Measurements from ENCODE around the gene KRT33B.
"Not testable (repeated sequence)": the region's sequence is repeated elsewhere in the genome, so short reads cannot be mapped to it uniquely, and the experiment has no call there.

The KRT33B gene

DNA sequence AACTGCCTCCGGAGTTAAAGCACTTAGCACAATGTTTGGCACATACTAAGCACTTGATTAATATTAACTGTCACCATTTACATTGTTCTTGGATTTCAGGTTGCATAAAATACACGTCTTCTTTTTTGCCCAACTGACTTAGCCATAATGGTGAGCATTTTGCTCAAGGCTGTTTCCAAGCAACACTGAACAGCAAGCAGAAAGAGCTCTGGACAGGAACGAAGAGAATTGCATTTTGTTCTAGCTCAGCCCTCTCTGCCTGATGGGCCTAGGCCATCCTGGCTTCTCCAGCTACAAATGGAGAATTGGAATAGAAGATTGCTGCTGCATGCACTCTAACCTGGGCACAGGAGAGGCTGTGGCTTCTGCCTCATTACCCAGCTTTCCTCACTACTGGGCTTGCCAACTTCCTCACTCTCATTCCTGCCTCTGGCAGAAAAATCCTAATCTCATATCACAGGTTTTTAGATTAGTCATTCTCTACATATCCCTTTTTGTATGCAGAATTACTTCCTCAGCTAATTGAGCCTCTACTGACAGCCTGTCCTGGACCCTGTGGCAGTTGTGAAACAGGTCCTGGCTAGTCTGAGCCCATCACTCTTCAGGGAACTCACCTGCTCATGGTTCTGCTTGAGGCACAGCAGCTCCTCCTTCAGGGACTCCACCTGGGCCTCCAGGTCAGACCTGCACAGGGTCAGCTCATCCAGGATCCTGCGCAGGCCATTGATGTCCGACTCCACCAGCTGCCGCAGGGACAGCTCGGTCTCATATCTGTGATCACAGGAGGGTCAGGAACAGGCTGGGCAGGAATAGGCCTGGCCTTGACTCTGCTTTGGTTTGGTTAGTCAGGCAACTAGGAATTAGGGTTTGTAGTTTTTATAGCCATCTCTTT is 21.5 kb downstream of the KRT33B start:
- no peaks in the 10 kb centered on the region for H3K9me2 ChIP-seq (ENCODE audit: low read depth, low read length)
- no peaks in the 10 kb centered on the region for H3K36me3 ChIP-seq (ENCODE audit: insufficient read depth, low read length)
- no peak overlapping the region for H3K27ac ChIP-seq (ENCODE audit: low read depth, low read length, poor library complexity, severe bottlenecking)
- H3K79me2 ChIP-seq (ENCODE audit: insufficient read depth, low read length) = no peaks in the 10 kb centered on the region
- no peaks in the 10 kb centered on the region for H3K4me1 ChIP-seq (ENCODE audit: insufficient read depth, low read length, severe bottlenecking)
- no peaks in the 10 kb centered on the region for H3K9me3 ChIP-seq (ENCODE audit: low read length)
- no peaks in the 10 kb centered on the region for H3K27me3 ChIP-seq (ENCODE audit: insufficient read depth, low read length)
- H2AFZ ChIP-seq (ENCODE audit: low read length) = no peak overlapping the region
- TF ChIP-seq, protein P1, sequence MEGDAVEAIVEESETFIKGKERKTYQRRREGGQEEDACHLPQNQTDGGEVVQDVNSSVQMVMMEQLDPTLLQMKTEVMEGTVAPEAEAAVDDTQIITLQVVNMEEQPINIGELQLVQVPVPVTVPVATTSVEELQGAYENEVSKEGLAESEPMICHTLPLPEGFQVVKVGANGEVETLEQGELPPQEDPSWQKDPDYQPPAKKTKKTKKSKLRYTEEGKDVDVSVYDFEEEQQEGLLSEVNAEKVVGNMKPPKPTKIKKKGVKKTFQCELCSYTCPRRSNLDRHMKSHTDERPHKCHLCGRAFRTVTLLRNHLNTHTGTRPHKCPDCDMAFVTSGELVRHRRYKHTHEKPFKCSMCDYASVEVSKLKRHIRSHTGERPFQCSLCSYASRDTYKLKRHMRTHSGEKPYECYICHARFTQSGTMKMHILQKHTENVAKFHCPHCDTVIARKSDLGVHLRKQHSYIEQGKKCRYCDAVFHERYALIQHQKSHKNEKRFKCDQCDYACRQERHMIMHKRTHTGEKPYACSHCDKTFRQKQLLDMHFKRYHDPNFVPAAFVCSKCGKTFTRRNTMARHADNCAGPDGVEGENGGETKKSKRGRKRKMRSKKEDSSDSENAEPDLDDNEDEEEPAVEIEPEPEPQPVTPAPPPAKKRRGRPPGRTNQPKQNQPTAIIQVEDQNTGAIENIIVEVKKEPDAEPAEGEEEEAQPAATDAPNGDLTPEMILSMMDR (IDR thresholded peaks at IDR 0.05; ENCODE audit: low read length) = no peak
- no peak for TF ChIP-seq EZH2 (IDR thresholded peaks at IDR 0.05; ENCODE audit: borderline replicate concordance, low read length)
- H3K4me3 ChIP-seq (ENCODE audit: low read depth, low read length, poor library complexity, severe bottlenecking) = no peak overlapping the region
- H3K4me2 ChIP-seq (ENCODE audit: low read length) = no peak overlapping the region
- H3K9ac ChIP-seq (ENCODE audit: low read length) = no peak overlapping the region
- H4K20me1 ChIP-seq (ENCODE audit: insufficient read depth, low read length) = no peaks in the 10 kb centered on the region
- no peaks in the 10 kb centered on the region for H3F3A ChIP-seq (ENCODE audit: insufficient read depth, low read length)

DNA sequence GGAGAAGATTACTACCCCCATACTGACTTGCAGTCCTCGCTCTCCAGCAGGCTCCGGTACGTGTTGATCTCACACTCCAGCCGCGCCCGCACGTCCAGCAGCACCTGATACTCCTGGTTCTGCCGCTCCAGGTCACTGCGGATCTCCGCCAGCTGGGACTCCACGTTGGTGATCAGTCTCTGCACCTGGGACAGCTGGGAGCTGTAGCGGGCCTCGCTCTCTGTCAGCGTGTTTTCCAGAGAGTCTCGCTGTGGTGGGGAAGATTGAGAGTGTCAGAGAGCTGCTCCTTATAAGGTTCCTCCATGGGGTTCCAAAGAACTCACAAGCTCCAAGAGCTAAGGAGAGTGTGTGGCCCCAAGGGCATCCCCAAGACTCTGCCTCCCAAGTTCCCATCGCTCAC is 23.2 kb downstream of the KRT33B start:
- not testable (repeated sequence) for H3K9me2 ChIP-seq (ENCODE audit: low read depth, low read length); H3K27ac ChIP-seq (ENCODE audit: low read depth, low read length, poor library complexity, severe bottlenecking); H3K79me2 ChIP-seq (ENCODE audit: insufficient read depth, low read length); H3K9me3 ChIP-seq (ENCODE audit: low read length); H3K4me2 ChIP-seq (ENCODE audit: low read length); H3K27me3 ChIP-seq (ENCODE audit: insufficient read depth, low read length); H4K20me1 ChIP-seq (ENCODE audit: insufficient read depth, low read length); H3K4me3 ChIP-seq (ENCODE audit: low read depth, low read length, poor library complexity, severe bottlenecking); H3F3A ChIP-seq (ENCODE audit: insufficient read depth, low read length); H3K4me1 ChIP-seq (ENCODE audit: insufficient read depth, low read length, severe bottlenecking); H2AFZ ChIP-seq (ENCODE audit: low read length); H3K9ac ChIP-seq (ENCODE audit: low read length); H3K36me3 ChIP-seq (ENCODE audit: insufficient read depth, low read length)

DNA sequence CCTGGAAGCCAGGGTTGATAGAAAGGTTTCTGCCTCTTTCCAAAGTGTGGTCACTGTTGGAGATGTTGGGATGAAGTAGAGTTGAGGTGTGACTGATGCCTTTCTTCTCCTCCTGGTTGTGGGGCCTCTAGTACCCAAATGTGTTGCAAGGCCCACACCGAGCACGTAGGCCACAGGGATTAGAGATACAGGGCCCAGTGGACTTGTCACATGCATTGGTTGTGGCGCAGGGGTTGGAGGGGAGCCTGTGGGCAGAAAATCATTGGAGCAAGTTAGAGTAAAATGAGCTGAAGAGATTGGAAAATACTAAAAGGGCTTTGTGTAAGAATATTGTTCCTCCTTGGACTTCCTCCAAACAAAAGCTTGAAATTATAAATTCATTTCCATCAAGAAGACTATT is 23.6 kb downstream of the KRT33B start:
- Histone ChIP-seq H3K79me2 (ENCODE audit: insufficient read depth, low read length) (no peaks in the 10 kb centered on the region), H3F3A (ENCODE audit: insufficient read depth, low read length) (no peaks in the 10 kb centered on the region), H3K27ac (ENCODE audit: low read depth, low read length, poor library complexity, severe bottlenecking) (no peak overlapping the region), H3K4me1 (ENCODE audit: insufficient read depth, low read length, severe bottlenecking) (no peaks in the 10 kb centered on the region), H3K27me3 (ENCODE audit: insufficient read depth, low read length) (no peaks in the 10 kb centered on the region), H3K4me2 (ENCODE audit: low read length) (no peak overlapping the region), H2AFZ (ENCODE audit: low read length) (no peak overlapping the region), H3K36me3 (ENCODE audit: insufficient read depth, low read length) (no peaks in the 10 kb centered on the region), H3K9me2 (ENCODE audit: low read depth, low read length) (no peaks in the 10 kb centered on the region), H3K4me3 (ENCODE audit: low read depth, low read length, poor library complexity, severe bottlenecking) (no peak overlapping the region), H3K9me3 (ENCODE audit: low read length) (no peaks in the 10 kb centered on the region), H3K9ac (ENCODE audit: low read length) (no peak overlapping the region), H4K20me1 (ENCODE audit: insufficient read depth, low read length) (no peaks in the 10 kb centered on the region)
- TF ChIP-seq EZH2 (IDR thresholded peaks at IDR 0.05; ENCODE audit: borderline replicate concordance, low read length) = no peak
- TF ChIP-seq, protein P1 (IDR thresholded peaks at IDR 0.05; ENCODE audit: low read length) = no peak

DNA sequence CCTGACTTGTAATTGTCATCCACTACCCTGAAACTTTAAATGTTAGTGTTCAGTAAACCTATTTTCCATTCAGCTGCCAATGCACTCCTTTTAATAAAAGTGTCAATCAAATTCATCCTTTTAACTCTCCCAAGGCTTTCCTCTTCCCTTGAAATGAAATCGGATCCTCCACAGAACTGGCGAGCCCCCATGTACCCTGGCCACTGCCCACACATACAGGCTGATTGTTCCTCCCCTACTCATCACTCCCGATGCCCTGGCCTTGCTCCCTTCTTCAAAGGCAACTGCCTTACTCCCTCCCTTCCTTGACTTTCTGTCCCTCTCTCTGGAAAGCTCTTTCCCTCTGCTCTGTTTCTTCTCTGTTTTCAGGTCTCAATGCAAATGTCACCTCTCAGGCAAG is 26.6 kb downstream of the KRT33B start:
- Histone ChIP-seq H4K20me1 (ENCODE audit: insufficient read depth, low read length) (no peaks in the 10 kb centered on the region), H3K4me2 (ENCODE audit: low read length) (no peak overlapping the region), H3K27ac (ENCODE audit: low read depth, low read length, poor library complexity, severe bottlenecking) (no peak overlapping the region), H3K4me1 (ENCODE audit: insufficient read depth, low read length, severe bottlenecking) (no peaks in the 10 kb centered on the region), H3F3A (ENCODE audit: insufficient read depth, low read length) (no peaks in the 10 kb centered on the region), H3K27me3 (ENCODE audit: insufficient read depth, low read length) (no peaks in the 10 kb centered on the region), H3K4me3 (ENCODE audit: low read depth, low read length, poor library complexity, severe bottlenecking) (no peak overlapping the region), H3K9me2 (ENCODE audit: low read depth, low read length) (no peaks in the 10 kb centered on the region), H3K9me3 (ENCODE audit: low read length) (no peaks in the 10 kb centered on the region), H3K79me2 (ENCODE audit: insufficient read depth, low read length) (no peaks in the 10 kb centered on the region), H3K36me3 (ENCODE audit: insufficient read depth, low read length) (no peaks in the 10 kb centered on the region), H3K9ac (ENCODE audit: low read length) (no peak overlapping the region), H2AFZ (ENCODE audit: low read length) (no peak overlapping the region)
- TF ChIP-seq, protein P1 (IDR thresholded peaks at IDR 0.05; ENCODE audit: low read length) = no peak
- no peak for TF ChIP-seq EZH2 (IDR thresholded peaks at IDR 0.05; ENCODE audit: borderline replicate concordance, low read length)
